Fibroblast of skin of back (primary cell): ENCODE measurements around the gene DYNC2LI1.

Experiments
- DNase-seq: peaks from one replicate; pipeline ENCODE4 v3.0.0-alpha.2; 2013

The DYNC2LI1 gene

DNA sequence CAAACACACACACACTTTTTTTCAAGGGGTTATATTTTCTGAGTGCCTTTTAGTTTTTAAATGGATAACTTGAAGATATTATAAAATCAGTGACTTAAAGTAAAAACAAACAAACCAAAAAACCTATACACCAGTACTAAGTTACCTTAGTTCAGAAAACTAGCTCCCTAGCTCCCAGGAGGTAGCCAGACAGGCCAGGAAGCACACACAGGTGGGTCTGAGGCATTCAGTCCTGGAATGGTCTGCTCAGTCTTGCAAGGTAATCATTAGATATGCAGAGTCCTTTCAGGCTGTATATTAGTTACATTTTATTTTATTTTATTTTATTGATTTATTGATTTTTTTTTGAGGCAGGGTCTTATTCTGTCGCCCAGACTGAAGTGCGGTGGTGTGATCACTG lies 10.7 kb upstream of the DYNC2LI1 start:
- no peak for DNase-seq

DNA sequence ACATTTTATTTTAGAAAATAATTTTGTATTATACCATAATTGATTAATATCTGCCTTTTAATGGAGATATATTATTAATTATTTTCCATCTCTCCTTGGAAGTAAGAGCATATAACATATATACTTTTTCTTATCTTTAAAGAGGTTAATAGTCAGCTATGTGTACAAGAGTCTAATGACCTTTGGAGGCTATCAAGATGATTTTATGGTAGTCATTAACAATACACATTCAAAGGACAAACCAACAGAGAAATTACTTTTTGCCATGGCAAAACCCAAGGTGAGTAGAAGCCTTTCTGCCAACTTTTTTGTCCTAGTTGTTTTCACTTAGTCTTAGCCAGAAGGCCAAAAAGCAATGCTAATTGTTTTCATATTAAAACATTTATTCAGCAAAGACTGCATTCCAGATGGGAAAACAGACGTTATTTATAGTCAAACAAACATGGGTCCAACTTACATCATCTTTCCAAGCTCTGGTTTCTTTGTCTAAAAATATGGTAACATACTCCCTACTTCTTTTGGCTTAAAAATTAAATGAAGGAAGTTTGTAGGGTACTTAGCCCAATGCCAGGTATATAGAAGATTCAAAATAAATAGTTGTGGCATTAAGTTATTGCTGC lies 9.6 kb upstream of the DYNC2LI1 start:
- no peak for DNase-seq

DNA sequence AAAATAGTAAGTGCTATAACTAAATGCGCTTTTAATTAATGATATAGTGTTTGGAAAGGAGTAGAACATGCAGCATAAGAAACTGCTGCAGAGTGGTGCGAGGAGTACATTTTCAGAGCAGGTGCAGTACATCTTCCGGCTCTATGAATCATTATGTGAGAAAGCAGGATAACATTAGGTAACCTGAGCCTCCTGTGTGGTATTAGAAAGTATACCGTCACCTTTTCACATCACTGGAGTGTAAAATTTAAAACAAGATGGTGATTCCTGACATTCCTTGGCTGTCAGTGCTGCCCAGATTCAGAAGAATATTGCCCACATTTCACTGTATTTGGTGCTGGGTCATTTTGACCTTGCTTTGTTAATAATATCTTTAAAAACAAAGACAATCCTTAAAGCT lies 7.8 kb upstream of the DYNC2LI1 start:
- no peak for DNase-seq

DNA sequence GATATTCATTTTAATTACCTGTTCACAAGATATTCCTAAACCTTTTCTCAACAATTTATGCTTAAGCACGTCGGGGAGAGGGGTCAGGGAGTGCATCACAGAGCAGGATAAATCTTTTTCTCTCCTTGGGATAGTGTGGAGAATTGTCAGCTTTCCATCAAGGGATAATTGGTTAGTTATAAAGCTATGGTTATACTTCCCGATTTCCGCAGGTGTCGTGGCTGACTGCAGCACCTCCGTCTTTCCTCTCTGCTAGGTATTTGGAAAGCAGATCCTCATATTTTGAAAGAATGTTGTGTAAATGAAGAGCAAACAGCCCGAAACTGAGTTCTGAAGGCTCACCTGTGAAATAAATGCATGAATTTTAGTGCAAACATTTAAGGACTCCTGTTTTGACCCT lies 778 bp downstream of the DYNC2LI1 start:
- no peak for DNase-seq

DNA sequence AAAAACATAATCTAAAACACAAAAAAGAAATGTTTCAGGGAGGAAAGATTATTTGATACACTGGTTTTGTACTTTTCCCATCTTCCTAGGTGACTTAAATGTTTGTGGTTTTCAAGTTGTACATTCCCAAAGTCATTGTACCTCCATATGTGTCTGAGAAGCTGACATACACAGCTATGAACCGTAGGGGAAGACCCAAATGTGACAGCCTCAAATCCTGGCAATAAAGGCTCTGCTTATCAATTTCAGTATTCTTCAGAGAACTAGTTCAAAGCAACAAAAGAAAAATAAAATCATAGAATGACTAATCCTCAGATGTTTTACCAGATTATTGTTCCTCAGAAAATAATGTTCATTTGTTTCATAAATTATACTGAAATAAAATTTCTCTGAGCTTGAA lies 2.5 kb downstream of the DYNC2LI1 start:
- no peak for DNase-seq

DNA sequence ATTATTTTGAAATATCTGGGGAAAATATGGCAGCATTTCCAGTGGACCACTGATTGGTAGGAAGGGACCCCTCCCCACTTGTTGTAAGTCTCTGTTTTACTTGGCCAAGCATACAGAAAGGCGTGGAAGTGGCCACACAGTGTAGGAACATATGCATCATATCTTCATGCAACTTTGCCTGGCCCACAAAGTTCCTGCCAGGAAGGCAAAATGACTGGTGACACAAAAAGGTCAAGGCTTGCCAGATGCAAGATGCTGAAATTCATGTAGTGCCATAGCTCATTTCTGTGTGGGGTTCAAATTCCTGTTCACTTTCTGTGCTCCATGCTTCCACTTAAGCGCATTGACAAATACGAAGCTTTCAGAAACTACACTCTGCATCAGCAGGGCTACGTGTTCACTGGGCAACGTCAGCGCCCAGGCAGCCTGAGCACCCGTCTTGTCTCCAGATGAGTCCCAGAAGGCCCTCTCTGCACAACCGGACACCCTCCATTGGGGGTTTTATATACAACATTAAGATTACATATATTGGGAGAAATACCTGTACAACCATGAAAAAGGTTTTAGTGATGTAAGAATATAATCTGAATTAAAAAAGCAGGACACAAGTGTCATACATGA lies 3.6 kb downstream of the DYNC2LI1 start:
- no peak for DNase-seq

DNA sequence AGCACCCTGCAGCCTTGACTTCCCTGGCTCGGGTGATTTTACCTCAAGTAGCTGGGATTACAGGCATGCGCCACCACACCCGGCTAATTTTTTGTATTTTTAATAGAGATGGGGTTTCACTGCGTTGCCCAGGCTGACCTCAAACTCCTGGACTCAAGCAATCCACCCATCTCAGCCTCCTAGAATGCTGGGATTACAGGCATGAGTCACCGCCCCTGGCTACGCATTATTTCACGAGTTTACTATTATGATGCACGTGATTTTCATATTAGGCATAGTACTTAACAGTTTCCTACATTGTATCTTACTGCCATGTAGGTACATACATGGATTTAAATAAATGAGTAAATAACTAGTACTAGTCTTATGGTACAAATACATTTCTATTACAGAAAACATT lies 4.4 kb downstream of the DYNC2LI1 start:
- no peak for DNase-seq

DNA sequence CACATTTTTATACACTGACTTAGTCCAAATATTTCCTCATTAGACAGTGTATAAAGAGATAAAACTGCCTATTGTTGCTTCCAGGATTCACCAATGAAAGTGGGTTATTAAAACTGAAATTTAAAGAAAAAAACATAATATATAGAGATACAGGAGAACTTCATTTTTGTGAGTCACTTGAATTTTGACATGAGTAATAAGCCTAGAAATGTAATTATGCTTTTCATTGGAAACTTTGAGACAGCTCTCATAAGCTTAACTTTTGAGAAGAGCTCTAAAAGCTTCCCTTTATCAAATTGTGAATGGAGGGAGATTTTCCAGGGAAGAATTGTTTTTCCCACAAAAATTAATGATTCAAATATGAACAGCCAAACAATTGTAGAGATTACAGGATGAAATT lies 14.1 kb downstream of the DYNC2LI1 start:
- DNase-seq: peak; percentile 9

DNA sequence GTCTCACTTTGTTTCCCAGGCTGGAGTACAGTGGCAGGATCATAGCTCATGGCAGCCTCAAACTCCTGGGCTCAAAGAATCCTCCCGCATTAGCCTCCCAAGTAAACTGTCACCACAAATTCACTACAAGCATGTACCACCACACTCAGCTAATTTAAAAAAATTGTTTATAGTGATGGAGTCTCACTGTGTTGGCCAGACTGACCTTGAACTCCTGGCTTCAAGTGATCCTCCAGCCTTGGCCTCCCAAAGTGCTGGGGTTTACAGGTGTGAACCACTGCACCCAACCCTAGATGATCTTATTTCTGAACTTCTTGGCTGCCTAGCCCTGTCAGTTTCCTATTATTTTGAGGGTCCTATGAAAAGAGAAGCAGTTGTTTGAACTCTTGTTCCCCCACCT lies 14.8 kb downstream of the DYNC2LI1 start:
- no peak for DNase-seq

DNA sequence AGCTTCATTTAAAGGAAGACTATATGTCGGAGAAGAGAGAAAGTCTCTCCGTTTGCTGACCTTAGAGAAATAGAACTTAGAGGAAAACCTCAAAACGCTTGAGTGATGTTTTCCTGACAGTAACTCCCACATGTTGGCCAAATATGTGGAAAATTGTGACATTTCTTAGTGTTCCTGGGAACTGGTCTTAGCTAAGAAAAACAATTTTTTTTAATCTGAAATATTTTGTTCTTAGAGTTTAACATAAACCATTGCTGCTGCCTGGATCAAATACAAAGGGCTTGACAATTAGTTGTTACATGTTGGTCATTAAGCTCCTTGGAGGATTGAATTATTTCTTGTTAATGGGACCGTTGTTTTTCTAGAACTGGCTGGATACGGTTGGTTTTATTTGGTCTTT lies 16.3 kb downstream of the DYNC2LI1 start:
- no peak for DNase-seq

DNA sequence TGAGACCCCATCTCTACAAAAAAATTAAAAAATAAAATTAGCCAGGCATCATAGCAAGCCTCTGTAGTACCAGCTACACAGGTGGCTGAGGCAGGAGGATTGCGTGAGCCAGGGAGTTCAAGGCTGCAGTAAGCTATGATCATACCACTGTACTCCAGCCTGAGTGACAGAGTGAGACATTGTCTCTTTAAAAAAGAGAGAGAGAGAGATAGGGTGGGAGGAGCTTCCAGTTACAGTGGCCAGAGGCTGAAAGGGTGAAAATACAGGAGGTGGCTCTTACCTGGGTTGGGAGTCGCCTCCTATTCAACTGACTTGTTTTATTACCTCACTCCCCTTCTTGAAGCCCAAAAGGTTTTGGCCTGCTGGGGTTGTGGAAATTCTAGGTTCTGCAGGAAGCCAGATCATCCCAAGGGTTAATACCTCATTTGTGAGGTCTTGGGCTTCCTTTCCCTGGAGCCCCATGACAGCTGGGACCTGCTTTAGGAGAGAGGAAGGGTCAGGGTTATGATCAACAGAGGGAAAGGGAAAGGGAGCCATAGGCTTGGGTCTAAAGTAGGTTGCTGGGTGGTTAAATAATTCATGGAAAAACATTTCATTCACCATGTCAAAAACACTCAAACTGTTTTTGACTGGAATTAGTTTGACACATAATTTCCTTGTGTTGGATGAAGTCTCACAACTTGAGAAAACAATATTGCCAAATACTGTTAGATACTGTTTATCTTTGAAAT lies 17.4 kb downstream of the DYNC2LI1 start:
- DNase-seq: no peak

DNA sequence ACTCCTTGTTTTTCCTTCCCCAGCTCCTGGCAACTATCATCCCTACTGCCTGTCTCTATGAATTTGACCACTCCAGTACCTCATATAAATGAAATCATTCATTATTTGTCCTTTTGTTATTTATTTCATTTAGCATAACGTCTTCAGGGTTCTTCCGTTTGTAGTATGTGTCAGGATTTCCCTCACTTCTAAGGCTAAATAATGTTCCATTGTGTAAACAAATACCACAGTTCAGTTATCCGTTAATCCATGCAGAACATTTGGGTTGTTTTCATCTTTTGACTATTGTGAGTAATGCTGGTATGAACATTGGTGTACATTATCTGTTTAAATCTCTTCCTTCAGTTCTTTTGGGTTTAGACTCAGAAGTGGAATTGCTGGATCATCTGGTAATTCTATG lies 18.8 kb downstream of the DYNC2LI1 start:
- DNase-seq: no peak

DNA sequence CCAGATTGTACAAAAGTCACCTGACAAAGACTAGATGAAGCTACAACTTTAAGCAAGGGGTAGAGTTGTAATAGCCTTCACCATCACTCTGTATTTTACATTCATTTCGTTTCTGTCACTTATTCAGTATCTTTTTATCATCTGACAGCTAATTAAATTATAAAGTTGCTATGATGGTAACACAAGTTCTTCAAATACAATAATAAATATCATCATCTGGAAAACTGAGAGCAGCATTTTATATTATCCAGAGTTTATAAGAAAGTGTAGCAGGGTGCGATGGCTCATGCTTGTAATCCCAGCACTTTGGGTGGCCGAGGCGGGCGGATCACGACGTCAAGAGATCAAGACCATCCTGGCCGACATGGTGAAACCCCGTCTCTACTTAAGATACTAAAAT lies 21.1 kb downstream of the DYNC2LI1 start:
- no peak for DNase-seq

DNA sequence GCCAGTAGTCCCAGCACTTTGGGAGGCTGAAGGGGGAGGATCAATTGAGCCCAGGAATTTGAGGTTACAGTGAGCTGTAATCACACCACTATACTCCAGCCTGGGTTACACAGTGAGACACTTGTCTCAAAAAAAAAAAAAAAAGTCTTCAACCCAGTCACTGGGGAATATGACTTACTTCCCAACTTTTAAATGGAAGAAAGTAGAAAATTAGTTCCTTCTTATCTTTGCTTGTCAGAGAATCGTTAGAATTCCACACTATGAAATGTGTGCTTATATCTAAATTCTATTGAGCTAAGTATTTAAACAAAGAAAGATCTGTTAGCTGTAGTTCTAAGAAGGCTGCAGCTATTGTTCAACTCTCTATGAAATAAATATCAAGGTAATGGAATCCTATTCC lies 22.4 kb downstream of the DYNC2LI1 start:
- DNase-seq: no peak

DNA sequence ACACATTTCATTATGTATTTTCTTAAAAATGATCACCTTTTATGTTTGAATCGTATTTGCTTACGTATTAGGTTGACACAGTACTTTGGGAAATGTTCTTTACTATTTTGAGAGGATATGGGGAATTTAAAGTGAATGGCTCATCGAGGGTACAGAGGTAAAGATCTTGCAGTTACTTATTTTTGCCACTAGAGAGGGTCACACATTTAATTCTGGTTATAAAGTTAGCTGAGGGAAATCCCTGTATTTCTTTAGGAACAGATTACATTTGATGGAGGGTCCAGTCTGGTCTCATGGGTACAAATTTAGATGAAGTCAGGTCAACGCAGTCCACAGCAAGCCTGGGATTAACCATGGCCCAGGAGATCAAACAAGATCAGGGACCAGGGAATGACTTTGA lies 24.5 kb downstream of the DYNC2LI1 start:
- DNase-seq: no peak

DNA sequence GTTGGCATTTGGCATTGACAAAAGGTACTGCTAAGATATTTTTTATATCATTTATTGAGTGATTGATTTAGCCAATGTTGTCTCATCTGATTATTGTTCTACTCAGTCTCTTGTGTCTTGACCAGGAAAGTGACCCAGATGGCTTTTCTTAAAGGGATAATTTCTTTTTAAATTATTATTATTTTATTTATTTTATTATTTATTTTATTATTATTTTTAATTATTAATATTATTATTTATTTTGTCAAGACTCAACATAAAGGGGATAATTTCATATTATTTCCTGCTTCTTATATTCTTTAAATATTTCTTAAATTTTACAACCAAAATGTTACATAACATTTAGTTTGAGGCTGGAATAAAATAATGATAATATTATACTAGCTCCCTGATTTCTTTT lies 27.1 kb downstream of the DYNC2LI1 start:
- DNase-seq: no peak

DNA sequence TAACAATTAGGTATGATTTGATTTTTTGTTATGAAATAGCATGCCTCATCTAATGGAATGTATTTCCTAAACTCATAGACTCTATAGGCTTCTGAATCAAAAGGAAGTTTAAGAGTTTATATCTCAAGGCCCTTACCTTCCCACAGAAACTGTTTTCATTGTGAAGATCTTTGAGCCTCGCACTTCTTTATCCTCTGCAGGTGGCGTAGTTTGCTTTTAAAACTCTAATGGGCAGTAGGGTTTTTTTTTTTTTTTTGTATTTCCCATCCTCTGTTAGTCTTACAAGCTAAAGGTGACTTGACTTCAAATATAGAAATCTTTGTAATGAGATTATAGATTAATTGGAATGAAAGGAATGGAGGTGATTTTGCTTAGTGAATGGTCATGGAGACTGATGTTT lies 28.3 kb downstream of the DYNC2LI1 start:
- DNase-seq: no peak

DNA sequence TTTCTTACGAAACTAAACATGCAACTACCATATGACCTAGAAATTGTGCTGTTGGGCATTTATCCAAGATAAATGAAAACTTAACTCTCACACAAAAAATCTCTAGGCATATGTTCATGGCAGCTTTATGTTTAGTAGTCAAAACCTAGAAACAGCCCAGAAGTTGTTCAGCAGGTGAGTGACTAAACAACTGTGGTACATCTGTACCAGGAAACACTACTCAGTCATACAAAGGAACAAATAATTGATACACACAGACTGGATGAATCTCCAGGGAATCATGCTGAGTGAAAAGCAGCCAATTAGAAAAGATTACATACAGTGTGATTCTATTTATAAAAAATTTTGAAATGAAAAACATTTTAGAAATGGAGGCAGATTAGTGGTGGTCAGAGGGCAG lies 29.3 kb downstream of the DYNC2LI1 start:
- no peak for DNase-seq

DNA sequence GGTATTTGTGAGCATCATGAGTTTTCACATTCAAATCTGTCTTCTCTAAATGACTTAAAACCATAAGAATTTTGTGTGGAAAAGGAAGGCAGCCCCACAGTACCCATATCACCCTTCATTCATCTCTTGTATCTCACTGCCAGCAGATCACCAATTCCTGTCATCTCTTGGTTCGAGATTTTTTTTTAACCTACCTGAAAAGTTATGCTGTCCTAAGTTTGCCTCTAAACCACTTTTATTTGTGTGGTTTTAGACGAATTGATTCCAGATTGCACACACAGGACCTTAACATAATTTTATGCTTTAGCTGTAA lies 32.8 kb downstream of the DYNC2LI1 start:
- no peak for DNase-seq

DNA sequence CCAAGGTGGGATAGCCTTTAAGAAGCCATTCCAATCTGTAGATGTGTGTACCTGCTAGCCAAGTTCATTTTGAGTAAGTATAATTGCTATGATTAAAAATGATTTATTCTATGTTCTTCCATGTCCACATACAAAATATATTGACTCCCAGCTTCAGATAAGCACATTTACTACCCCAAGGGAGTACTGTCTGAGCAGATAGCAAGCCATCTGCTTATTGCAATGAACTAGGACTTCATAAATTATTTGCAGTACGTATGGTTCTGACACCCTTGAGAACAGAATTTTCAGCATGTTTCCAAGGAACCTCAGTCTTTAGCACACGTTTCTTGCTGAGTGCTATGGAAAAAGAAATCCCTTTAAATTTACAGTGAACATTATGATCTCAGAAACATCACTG lies 36.6 kb downstream of the DYNC2LI1 start:
- DNase-seq: no peak

DNA sequence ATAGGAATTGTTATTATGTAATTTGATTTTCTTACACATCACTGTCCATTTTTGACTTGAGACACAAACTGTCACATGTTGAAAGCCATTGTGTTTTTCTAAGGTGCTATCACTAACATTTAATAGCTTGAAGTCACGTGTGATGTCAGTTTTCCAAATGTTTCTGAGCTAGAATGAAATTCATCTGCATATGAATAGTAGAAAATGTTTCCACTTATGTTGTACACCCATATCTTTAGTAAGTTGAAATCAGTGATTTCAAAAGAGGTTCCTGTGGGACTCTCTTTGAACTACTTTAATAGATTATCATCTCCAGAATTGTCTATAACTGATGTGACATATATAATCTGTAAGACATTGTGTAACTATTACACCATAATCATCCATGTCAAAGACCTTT lies 37.0 kb downstream of the DYNC2LI1 start:
- DNase-seq: no peak

DNA sequence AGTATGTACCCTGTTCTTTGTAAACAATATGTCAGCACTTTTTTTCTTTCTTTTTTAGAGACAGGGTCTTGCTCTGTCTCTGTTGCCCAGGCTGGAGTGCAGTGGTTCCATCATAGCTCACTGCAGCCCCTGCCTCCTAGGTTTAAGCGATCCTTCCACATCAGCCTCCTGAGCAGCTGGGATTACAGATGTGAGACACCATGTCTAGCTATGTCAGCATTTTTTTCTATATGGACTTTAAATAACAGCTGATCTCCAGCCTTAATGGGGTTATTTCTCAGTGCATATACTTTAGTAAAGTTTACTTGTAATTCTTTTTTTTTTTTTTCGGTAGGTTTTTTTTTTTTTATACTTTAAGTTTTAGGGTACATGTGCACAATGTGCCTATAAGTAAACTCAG lies 38.2 kb downstream of the DYNC2LI1 start:
- no peak for DNase-seq

DNA sequence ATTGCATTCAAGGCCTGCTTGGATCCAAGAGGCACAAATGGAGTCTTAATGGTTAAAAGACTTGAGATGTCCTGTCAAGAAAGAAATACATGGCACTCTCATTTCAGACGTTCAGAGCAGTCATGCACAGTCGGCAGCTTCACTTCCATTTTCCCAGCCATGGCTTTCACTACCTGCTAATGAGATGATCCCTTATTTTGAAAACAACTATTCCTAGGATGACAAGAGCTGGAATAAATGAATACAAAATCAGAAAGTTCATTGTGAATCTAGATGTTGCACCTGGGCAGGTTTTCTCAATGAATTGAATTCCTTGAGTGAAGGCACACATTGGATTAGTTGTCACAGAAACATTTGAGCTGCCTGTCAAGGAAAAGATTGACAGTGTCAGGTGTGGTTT lies 39.1 kb downstream of the DYNC2LI1 start:
- no peak for DNase-seq

DNA sequence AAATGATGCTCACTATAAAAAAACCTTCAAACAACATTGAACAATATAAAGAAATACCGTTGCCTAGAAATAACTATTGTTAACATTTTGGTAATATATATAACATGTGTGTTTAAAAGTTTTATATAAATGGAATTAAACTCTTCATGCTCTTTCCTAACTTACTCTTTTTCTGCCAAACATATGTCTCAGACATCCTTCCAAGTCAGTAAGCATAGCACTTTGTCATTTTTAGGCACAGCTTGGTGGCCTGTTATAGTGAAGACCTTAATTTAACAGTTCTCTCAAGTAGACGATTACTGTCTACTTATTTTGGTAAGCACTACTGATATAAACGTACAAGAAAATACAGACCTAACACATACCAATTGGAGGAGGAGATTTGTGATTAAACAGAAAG lies 40.9 kb downstream of the DYNC2LI1 start:
- DNase-seq: no peak

DNA sequence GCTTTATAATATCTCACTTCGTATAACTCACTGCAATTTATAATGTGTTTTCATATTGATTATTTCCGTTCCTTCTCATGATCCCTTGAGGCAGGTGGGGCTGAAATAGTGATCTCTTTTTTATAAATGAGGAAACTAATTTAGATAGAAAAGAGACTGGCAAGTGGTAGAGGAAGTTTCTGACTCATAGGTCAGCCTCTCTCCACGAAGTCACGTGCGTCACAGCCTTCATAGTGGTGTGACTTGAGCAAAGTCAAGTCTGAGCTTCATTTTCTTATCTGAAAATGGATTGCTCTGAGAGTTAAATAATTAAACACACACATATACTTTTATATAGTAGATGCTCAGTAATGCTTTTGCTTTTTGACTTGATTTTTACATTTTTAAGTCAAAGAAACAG lies 44.9 kb downstream of the DYNC2LI1 start:
- DNase-seq: peak; percentile 8
